ENCODE data around the gene TSPYL1. TPM values are rescaled to one million over a fixed set of nuclear protein-coding genes. Genes with fewer than 3 reads are reported as not detected.

Gene TSPYL1
- total and polyA plus RNA-seq, 9 of the 15 experiments (the other 6 are each of a cell fraction or from before 2014, with no cell fraction given) = 23.1 to 56.8 (median 37.9) TPM

DNA sequence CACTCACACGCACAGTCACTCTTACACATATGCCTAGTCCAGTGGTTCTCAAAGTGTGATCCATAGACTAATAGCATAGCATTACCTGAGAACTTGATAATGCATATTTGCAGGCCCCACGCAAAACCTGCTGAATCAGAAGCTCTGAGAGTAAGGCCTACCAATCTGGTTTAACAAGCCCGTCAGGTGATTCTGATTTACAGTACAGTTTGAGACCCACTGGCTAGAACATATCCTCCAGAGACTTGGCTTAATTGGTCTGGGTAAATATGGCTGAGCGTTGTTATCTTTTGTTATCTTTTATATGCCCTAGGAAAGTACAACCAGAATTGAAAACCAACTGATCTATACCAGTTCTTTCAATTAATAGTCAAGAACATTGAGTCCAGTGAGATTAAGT, 35.4 kb downstream of the TSPYL1 start:
- in situ Hi-C loops (cut with MboI) (no loop called here), intact Hi-C loops (cut with micrococcal nuclease) (no loop called here)
- ChIA-PET CTCF (ENCODE audit: low intra/inter-chr PET ratio) (no interaction called here), POLR2A (no interaction called here)
- 70% methylated on average over 4 of the region's 4 CpGs for WGBS (ENCODE audit: insufficient coverage, low coverage, missing lambda C conversion rate)
- DNase-seq (ENCODE audit: extremely low read depth in 1 of 4, low spot score in 3 of 4) = no peak
- TF ChIP-seq JUNB (CRISPR knock-in tag; conservative IDR thresholded peaks at IDR 0.05) = no peak
- no peak for TF ChIP-seq ETS2 (tag; IDR thresholded peaks at IDR 0.05; ENCODE audit: borderline replicate concordance, poor library complexity, severe bottlenecking)
- TF ChIP-seq, protein P1, sequence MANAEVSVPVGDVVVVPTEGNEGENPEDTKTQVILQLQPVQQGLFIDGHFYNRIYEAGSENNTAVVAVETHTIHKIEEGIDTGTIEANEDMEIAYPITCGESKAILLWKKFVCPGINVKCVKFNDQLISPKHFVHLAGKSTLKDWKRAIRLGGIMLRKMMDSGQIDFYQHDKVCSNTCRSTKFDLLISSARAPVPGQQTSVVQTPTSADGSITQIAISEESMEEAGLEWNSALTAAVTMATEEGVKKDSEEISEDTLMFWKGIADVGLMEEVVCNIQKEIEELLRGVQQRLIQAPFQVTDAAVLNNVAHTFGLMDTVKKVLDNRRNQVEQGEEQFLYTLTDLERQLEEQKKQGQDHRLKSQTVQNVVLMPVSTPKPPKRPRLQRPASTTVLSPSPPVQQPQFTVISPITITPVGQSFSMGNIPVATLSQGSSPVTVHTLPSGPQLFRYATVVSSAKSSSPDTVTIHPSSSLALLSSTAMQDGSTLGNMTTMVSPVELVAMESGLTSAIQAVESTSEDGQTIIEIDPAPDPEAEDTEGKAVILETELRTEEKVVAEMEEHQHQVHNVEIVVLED (CRISPR knock-in tag; IDR thresholded peaks at IDR 0.05) = no peak
- TF ChIP-seq NFYB (IDR thresholded peaks at IDR 0.05; ENCODE audit: extremely low read depth, insufficient read length) = no peak
- TF ChIP-seq ZNF140 (CRISPR knock-in tag; IDR thresholded peaks at IDR 0.05) = no peak
- no peak for TF ChIP-seq ZNF431 (CRISPR knock-in tag; IDR thresholded peaks at IDR 0.05)
- TF ChIP-seq ZNF77 (CRISPR knock-in tag; IDR thresholded peaks at IDR 0.05) = no peak
- TF ChIP-seq NCOA6 (IDR thresholded peaks at IDR 0.05) = no peak
- TF ChIP-seq ZC3H4 (CRISPR knock-in tag; IDR thresholded peaks at IDR 0.05; ENCODE audit: borderline replicate concordance) = no peak
- no peak for TF ChIP-seq NR2C2 (CRISPR knock-in tag; IDR thresholded peaks at IDR 0.05)
- no peak for TF ChIP-seq NR2C2 (tag; IDR thresholded peaks at IDR 0.05)
- TF ChIP-seq, protein P2, sequence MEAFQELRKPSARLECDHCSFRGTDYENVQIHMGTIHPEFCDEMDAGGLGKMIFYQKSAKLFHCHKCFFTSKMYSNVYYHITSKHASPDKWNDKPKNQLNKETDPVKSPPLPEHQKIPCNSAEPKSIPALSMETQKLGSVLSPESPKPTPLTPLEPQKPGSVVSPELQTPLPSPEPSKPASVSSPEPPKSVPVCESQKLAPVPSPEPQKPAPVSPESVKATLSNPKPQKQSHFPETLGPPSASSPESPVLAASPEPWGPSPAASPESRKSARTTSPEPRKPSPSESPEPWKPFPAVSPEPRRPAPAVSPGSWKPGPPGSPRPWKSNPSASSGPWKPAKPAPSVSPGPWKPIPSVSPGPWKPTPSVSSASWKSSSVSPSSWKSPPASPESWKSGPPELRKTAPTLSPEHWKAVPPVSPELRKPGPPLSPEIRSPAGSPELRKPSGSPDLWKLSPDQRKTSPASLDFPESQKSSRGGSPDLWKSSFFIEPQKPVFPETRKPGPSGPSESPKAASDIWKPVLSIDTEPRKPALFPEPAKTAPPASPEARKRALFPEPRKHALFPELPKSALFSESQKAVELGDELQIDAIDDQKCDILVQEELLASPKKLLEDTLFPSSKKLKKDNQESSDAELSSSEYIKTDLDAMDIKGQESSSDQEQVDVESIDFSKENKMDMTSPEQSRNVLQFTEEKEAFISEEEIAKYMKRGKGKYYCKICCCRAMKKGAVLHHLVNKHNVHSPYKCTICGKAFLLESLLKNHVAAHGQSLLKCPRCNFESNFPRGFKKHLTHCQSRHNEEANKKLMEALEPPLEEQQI (IDR thresholded peaks at IDR 0.05) = no peak
- TF ChIP-seq ZNF354B (CRISPR knock-in tag; IDR thresholded peaks at IDR 0.05) = no peak
- TF ChIP-seq PTRF (tag; IDR thresholded peaks at IDR 0.05) = no peak
- TF ChIP-seq PML (IDR thresholded peaks at IDR 0.05; ENCODE audit: low read length) = no peak
- no peak for TF ChIP-seq USF2 (CRISPR knock-in tag; IDR thresholded peaks at IDR 0.05)
- Histone ChIP-seq H3K27ac (ENCODE audit: extremely low read depth, low read depth, low read length) (no peak overlapping the region), H4K20me1 (replicated peaks; ENCODE audit: control insufficient read depth, insufficient read depth, low read length) (no peaks in the 10 kb centered on the region), H3K36me3 (ENCODE audit: control insufficient read depth, insufficient read depth, low read length) (no peaks in the 10 kb centered on the region), H3K4me2 (ENCODE audit: insufficient read depth, low read length) (no peak overlapping the region), H2AFZ (ENCODE audit: low read depth, low read length) (no peak overlapping the region), H3K4me3 (no peak overlapping the region), H3K9me3 (replicated peaks; ENCODE audit: control insufficient read depth, insufficient read depth, low read depth, low read length) (no peaks in the 10 kb centered on the region), H3K79me2 (ENCODE audit: control insufficient read depth, insufficient read depth, low read length) (no peaks in the 10 kb centered on the region), H3K4me1 (replicated peaks in 1 of 2; ENCODE audit: control insufficient read depth in 2 of 2, insufficient read depth in 2 of 2, low read length in 2 of 2) (peaks cover 0 to 7% of the 10 kb centered on the region in 2 experiments; a peak in 3 of 5 replicates), H3K27me3 (ENCODE audit: control insufficient read depth in 2 of 2, insufficient read depth in 2 of 2, low read length in 2 of 2) (no peaks in the 10 kb centered on the region), H3K9ac (ENCODE audit: insufficient read depth in 1 of 2, low read depth in 2 of 2, low read length in 2 of 2) (no peak overlapping the region), H3K9me1 (ENCODE audit: control insufficient read depth, insufficient read depth, low read length) (no peaks in the 10 kb centered on the region)
- no TSS peak for BruUV-seq (replicated peaks)
- ATAC-seq = no peak
- FAIRE-seq = no peak

Measured in K562 (cell line).